CD4-positive, alpha-beta T cell treated with Interleukin-17A for 4 hours (primary cell): Measurements from ENCODE around the gene TTBK1.
"Not testable (repeated sequence)": the region's sequence is repeated elsewhere in the genome, so short reads cannot be mapped to it uniquely, and the experiment has no call there.

ENCODE experiments used
- DNase-seq: peaks from one replicate; pipeline ENCODE4 v3.0.0-alpha.2; 2020; ENCODE audit warnings: mixed read lengths

The TTBK1 gene

DNA sequence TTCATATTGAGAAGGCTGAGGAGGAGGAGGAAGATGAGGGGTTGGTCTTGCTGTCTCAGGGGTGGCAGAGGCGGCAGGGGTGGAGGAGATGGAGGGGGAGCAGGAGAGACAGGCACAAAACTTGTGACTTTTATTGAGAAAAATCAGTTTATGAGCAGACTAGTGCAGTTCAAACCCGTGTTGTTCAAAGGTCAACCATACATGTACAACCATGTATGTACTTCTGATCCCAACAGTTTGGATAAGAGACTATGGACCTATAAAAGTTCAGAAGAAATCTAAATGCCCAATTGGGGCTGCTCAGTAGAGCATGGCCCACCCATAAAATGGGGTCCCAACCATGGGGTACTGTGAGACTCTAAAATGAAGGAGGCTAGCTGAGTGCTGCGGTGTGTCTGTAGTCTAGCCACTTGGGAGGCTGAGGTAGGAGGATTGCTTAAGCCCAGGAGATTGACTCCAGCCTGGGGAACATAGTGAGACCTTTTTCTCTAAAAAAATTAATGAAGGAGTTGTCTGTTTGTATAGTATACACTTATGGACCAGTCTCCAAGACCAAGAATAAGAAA is 47.1 kb downstream of the TTBK1 start:
- no peak for DNase-seq

DNA sequence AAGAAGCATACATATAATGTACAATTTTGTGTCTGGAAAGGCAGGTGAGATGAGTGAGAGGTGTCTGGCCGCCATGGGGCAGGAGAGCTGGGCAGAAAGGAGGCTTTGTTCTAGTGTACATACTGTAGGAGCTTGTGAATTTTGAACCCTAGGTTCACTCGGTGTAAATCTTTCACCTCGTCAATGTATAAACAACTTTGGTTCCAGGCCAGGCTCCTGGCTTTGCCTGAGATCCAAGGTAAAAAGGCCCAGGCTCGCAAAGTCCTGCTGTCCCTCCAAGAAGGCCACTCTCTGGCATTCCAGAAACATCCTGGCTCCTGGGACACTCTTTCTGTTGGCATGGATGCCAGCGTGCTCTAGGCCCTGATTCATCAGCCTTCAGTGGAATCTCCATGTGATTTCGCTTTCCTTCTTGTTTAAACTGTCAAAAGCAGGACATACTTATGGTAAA is 47.6 kb downstream of the TTBK1 start:
- DNase-seq = no peak

GRCh38 chr6:43291708-43292107 is 48.4 kb downstream of the TTBK1 start:
- no peak for DNase-seq

DNA sequence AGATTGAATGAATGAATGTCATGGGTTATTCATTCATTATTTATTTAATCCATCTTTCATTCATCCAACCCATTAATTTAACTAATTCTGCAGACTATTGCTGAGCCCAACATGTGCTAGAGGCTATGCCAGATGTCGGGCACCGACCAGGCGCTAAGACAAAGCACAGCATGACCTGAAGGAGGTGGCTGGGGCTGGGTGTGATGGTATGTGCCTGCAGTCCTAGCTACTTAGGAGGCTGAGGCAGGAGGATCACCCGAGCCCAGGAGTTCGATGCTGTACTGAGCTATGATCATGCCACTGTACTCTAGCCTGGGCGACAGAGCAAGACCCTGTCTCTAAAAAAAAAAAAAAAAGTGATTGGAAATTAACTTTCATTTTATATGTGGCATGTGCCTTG is 49.1 kb downstream of the TTBK1 start:
- DNase-seq = no peak

DNA sequence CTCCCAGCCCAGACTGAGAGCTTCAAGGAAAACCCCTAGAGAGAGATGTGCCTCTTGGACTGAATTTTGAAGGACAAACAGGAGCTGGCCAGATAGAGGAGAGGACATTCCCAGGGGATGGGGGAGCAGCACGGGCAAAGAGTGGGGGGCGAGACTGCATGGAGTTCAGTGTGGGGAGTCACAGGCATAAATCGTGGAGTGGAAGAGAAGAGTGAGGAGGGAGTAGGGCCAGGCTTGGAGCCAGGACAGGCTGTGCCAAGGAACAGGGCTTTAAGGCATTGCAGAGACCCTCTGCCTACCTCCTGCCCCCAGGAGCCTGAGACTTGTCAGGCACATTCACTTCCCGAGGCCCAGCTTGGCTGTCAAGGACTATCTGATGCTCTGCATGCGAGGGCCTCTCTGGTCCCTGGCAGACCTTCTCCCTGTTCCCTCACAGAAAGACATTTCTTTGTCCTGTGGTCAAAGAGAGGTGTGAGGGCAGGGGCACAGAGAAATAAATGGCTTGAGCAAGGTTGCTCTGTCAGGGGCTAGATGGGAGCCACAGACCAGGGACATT is 49.6 kb downstream of the TTBK1 start:
- DNase-seq = no peak

DNA sequence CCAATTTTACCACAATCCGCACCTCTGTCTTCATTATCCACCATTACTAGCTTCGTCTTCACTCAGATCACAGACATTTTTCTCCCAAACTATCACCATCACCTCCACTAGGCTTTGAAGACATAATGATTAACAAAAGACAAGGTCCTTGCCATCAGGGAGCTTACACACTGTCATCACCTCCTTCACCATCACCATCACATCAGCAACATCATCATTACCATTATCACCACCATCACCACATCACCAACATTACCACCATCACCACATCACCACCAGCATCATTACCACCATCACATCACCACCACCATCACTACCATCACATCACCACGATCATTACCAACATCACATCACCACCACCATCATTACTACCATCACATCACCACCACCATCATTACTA is 50.4 kb downstream of the TTBK1 start:
- no peak for DNase-seq

DNA sequence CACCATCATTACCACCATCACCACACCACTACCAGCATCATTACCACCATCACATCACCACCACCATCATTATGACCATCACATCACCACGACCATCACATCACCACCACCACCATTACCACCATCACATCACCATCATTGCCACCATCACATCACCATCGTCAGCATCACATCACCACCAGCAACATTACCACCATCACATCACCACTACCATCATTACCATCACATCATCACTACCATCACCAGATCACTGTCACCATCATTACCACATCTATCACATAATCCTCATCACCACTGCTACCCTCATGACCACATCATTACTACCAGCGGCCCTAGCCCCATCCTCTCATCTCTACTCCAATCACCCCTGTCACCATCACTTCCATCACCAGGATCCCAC is 51.3 kb downstream of the TTBK1 start:
- DNase-seq = no peak

DNA sequence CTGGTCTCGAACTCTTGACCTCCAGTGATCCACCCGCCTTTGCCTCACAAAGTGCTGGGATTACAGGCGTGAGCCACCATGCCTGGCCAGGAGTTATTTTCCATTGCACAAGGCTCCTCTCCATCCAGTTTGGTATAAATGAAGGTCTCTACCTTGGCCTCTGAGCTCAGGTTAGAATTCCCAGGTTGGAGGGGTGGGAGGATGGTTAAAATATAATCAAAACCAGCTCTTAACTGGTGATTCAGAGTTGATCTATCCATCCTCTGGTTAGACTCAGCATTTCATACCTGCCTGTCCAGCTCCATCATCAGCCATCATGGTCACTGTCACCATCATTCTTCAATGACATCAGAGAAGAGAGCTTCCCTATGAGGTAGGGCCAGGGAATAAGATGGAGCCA is 52.2 kb downstream of the TTBK1 start:
- DNase-seq = no peak

GRCh38 chr6:43296780-43297497 is 53.7 kb downstream of the TTBK1 start:
- no peak for DNase-seq

GRCh38 chr6:43297644-43298564 is 54.6 kb downstream of the TTBK1 start, which contains the start of gene SLC22A7:
TSS of gene SLC22A7 (plus strand) at chr6:43298260. CDS start at chr6:43298359, 99 bp downstream.
- DNase-seq = no peak

DNA sequence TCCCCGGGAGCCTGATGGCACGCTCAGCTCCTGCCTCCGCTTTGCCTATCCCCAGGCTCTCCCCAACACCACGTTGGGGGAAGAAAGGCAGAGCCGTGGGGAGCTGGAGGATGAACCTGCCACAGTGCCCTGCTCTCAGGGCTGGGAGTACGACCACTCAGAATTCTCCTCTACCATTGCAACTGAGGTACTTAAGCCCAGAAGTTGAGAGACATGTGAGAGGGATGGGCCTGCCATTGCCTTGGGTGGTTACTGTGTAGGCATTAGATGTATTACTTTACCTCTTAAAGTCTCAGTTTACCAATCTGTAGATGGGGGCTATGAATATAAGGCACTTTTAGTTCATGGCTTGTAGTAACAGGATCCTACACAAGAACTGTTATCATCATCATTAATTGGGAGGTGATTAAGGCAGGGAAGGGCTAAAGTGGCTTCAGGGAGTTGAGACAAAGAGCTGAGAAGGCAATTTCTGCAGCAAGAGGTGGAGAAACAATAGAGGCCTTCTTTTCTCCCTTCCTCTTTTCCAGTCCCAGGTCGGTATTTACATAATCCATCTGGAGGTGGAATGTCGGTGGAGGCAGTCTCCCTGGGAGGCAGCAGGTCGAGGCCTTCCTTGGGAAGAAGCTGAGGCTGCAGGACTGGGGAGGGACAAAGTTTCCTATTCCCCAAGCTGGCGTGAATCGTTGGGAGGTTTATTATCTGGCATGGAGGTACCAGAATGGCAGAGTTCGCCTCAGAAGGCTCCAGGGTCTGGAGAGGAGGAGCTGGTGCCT is 55.5 kb downstream of the TTBK1 start:
- no peak for DNase-seq

- no peak for DNase-seq
These were observed 56.3 kb downstream of the TTBK1 start for GRCh38 chr6:43299338-43300293.

- no peak for DNase-seq
These were observed 58.0 kb downstream of the TTBK1 start for GRCh38 chr6:43301081-43301870.

- no peak for DNase-seq
These were observed 58.8 kb downstream of the TTBK1 start for GRCh38 chr6:43302126-43302525.

- DNase-seq = not testable (repeated sequence)
These were observed 59.7 kb downstream of the TTBK1 start for GRCh38 chr6:43303006-43303405.

DNA sequence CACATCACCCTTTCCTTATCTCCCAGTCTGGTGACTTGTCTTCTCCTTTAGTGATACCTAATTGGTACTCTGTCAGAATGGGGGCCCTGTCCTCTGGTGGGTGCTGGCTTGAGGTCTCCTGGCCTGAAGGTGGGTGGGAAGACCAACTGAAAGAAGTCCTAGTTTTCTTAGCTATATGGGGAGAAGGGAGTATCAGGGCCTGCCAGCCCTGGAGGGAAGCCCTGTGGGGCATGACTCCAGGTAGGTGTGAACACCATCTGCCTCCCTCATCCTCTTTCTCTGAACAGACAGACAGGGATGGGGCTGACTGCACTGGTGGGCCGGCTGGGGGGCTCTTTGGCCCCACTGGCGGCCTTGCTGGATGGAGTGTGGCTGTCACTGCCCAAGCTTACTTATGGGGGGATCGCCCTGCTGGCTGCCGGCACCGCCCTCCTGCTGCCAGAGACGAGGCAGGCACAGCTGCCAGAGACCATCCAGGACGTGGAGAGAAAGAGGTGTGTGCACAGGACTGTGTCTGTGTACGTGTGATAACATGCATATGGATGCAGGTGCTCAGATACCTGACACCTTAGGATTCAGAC is 60.6 kb downstream of the TTBK1 start:
- DNase-seq = no peak

DNA sequence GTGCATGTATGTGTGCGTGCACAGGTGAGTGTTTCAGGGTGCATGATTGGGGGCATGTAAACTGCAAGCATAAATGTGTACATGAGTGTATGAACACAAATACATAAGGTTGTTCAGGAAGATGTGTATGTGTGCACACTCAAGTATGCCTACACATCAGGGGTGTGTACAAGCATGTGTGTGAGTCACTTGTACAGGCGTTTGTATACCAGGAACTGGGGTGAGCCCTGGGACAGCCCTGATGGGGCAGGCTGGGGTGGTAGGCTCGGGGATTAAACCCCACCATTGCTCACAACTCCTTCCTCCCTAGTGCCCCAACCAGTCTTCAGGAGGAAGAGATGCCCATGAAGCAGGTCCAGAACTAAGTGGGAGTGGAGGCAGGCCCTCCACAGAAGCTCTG is 61.1 kb downstream of the TTBK1 start:
- no peak for DNase-seq

DNA sequence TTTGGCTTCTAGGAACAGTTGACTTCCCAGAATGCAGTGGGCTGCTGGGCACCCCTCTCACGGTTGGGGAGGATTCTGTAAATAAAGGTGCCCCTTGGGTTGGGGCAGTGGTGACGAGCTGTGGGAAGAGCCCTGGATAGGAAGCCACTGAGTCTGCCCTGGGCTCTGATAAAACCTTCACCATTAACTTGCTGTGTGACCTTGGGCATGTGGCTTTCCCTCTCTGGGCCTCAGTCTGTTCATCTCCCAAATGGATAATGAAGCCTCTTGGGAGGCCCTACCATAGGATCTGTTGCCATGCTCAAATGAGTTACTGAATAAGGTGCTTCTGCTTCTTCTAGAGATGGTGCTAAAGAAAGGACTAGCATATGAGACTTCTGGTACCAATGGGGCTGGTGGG is 61.6 kb downstream of the TTBK1 start:
- DNase-seq = no peak

DNA sequence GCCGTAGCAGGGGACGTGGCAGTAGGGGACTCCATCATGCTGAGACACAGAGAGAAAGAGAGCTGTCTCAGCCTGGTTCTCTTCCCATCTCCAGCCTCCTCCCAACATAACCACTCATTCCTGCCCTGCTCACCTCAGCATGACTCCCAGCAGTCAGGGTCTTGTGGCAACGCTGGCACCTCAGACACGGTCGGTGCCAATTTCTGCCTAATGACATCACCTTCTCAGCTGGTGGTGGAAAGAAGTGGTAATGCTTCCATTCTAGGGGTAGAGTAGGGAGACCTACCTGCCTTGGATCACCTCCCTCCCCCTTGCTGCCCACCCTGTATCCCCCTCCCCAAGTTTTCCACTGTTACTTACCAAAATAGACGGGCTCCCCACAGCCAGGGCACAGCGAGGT is 62.8 kb downstream of the TTBK1 start:
- DNase-seq = no peak
